H9 (cell line): ENCODE measurements around the gene TAF3. TPM values are rescaled to one million over a fixed set of nuclear protein-coding genes. Genes with fewer than 3 reads are reported as not detected.

Experiments used
- DNase-seq: peaks from one replicate; pipeline ENCODE4 v3.0.0-alpha.2; 2017
- H2AFZ ChIP-seq: one replicate; pipeline ENCODE4 v1.6.1; 2013; ENCODE audit warnings: mild to moderate bottlenecking, low read length, control low read depth, moderate library complexity
- H2AK5ac ChIP-seq: 2 replicates; pipeline ENCODE4 v1.6.1; 2013; ENCODE audit warnings: low read length, control low read depth, mixed read lengths; ENCODE audit not compliant: insufficient read length
- H2BK120ac ChIP-seq: one replicate; pipeline ENCODE4 v1.6.1; 2013; ENCODE audit warnings: low read depth, mild to moderate bottlenecking, low read length, control low read depth, inconsistent platforms; ENCODE audit not compliant: poor library complexity, severe bottlenecking
- H2BK12ac ChIP-seq: 2 replicates; pipeline ENCODE4 v1.6.1; 2013; ENCODE audit warnings: low read length, control low read depth, mixed read lengths, low read depth; ENCODE audit not compliant: insufficient read length
- H2BK15ac ChIP-seq: 2 replicates; pipeline ENCODE4 v1.6.1; 2013; ENCODE audit warnings: low read depth, low read length, control low read depth
- H2BK20ac ChIP-seq: one replicate; pipeline ENCODE4 v1.6.1; 2013; ENCODE audit warnings: low read depth, mild to moderate bottlenecking, low read length, control low read depth, inconsistent platforms; ENCODE audit not compliant: poor library complexity, severe bottlenecking
- H2BK5ac ChIP-seq: 2 replicates; pipeline ENCODE4 v1.6.1; 2013; ENCODE audit warnings: low read length, control low read depth, mixed read lengths; ENCODE audit not compliant: insufficient read length
- H3K14ac ChIP-seq: 2 replicates; pipeline ENCODE4 v1.6.1; 2013; ENCODE audit warnings: low read length, control low read depth; ENCODE audit not compliant: insufficient read depth
- H3K18ac ChIP-seq: 2 replicates; pipeline ENCODE4 v1.6.1; 2013; ENCODE audit warnings: low read depth, mild to moderate bottlenecking, mixed read lengths, low read length, control low read depth; ENCODE audit not compliant: insufficient read length
- H3K23ac ChIP-seq: 2 replicates; pipeline ENCODE4 v1.6.1; 2013; ENCODE audit warnings: low read length, control low read depth, mixed read lengths, low read depth; ENCODE audit not compliant: insufficient read length
- H3K23me2 ChIP-seq: 2 replicates; pipeline ENCODE4 v1.6.1; 2013; ENCODE audit warnings: low read depth, mild to moderate bottlenecking, mixed read lengths, low read length, control low read depth; ENCODE audit not compliant: insufficient read length, poor library complexity, severe bottlenecking
- H3K27ac ChIP-seq: 2 replicates; pipeline ENCODE4 v1.5.1; 2013; ENCODE audit warnings: low read length, control low read depth, mixed read lengths, low read depth; ENCODE audit not compliant: insufficient read length
- H3K27me3 ChIP-seq: 2 replicates; pipeline ENCODE4 v1.6.1; 2013; ENCODE audit warnings: low read length, control low read depth, inconsistent platforms; ENCODE audit not compliant: insufficient read depth
- H3K4ac ChIP-seq: 2 replicates; pipeline ENCODE4 v1.6.1; 2013; ENCODE audit warnings: low read depth, mild to moderate bottlenecking, control low read depth, inconsistent platforms, low read length, moderate library complexity
- H3K4me1 ChIP-seq: 2 replicates; pipeline ENCODE4 v1.6.1; 2013; ENCODE audit warnings: low read length, control low read depth, inconsistent platforms; ENCODE audit not compliant: insufficient read depth
- H3K4me2 ChIP-seq: 2 replicates; pipeline ENCODE4 v1.6.1; 2013; ENCODE audit warnings: low read length, control low read depth, mixed read lengths; ENCODE audit not compliant: insufficient read length, insufficient read depth
- H3K56ac ChIP-seq: 2 replicates; pipeline ENCODE4 v1.6.1; 2013; ENCODE audit warnings: low read depth, mild to moderate bottlenecking, mixed read lengths, low read length, control low read depth; ENCODE audit not compliant: insufficient read length
- H3K79me1 ChIP-seq: 2 replicates; pipeline ENCODE4 v1.6.1; 2013; ENCODE audit warnings: low read depth, mild to moderate bottlenecking, moderate library complexity, low read length, control low read depth, inconsistent platforms; ENCODE audit not compliant: insufficient read depth, poor library complexity, severe bottlenecking
- H3K79me2 ChIP-seq: 2 replicates; pipeline ENCODE4 v1.6.1; 2013; ENCODE audit warnings: low read length, control low read depth, inconsistent platforms; ENCODE audit not compliant: insufficient read depth
- H3K9ac ChIP-seq: 2 replicates; pipeline ENCODE4 v1.6.1; 2013; ENCODE audit warnings: low read length, control low read depth, mixed read lengths; ENCODE audit not compliant: insufficient read length; ENCODE audit errors: extremely low read depth
- H3K9me3 ChIP-seq: one replicate; pipeline ENCODE4 v1.6.1; 2013; ENCODE audit warnings: low read depth, low read length, inconsistent platforms; ENCODE audit not compliant: control insufficient read depth
- H3T11ph ChIP-seq: one replicate; pipeline ENCODE4 v1.6.1; 2013; ENCODE audit warnings: mild to moderate bottlenecking, low read length, control low read depth, inconsistent platforms
- H4K20me1 ChIP-seq: one replicate; pipeline ENCODE4 v1.6.1; 2013; ENCODE audit not compliant: control insufficient read depth, insufficient read length, insufficient read depth
- H4K5ac ChIP-seq: 2 replicates; pipeline ENCODE4 v1.6.1; 2013; ENCODE audit warnings: low read depth, mild to moderate bottlenecking, mixed read lengths, low read length, control low read depth; ENCODE audit not compliant: insufficient read length
- H4K8ac ChIP-seq: replicated peaks from 2 replicates; pipeline ENCODE4 v1.6.1; 2013; ENCODE audit warnings: low read length, control low read depth, mixed read lengths, low read depth; ENCODE audit not compliant: insufficient read length
- H4K91ac ChIP-seq: 2 replicates; pipeline ENCODE4 v1.6.1; 2013; ENCODE audit warnings: low read depth, mild to moderate bottlenecking, moderate library complexity, mixed read lengths, low read length, control low read depth; ENCODE audit not compliant: insufficient read length
- H3K27ac Mint-ChIP-seq, 3 experiments: 2 replicates in 2 of 3; 3 replicates in 1 of 3; pipeline ENCODE4 v1.8.0; 2020 to 2021; ENCODE audit warnings: mixed read lengths in 3 of 3, mild to moderate bottlenecking in 1 of 3, moderate library complexity in 1 of 3
- H3K27me3 Mint-ChIP-seq: 2 replicates; pipeline ENCODE4 v1.8.0; 2021; ENCODE audit warnings: low read depth, mild to moderate bottlenecking, moderate library complexity, mixed read lengths
- H3K36me3 Mint-ChIP-seq, 3 experiments: 2 replicates in 2 of 3; 3 replicates in 1 of 3; pipeline ENCODE4 v1.8.0; 2020 to 2021; ENCODE audit warnings: low read depth in 3 of 3, mixed read lengths in 3 of 3; ENCODE audit not compliant: insufficient read depth in 1 of 3
- H3K4me1 Mint-ChIP-seq, 2 experiments: 2 replicates each; pipeline ENCODE4 v1.8.0; 2020; ENCODE audit warnings: mixed read lengths in 2 of 2
- H3K4me3 Mint-ChIP-seq, 2 experiments: 2 replicates in 1 of 2; 3 replicates in 1 of 2; pipeline ENCODE4 v1.8.0; 2020 to 2021; ENCODE audit warnings: mild to moderate bottlenecking in 2 of 2, mixed read lengths in 2 of 2, moderate library complexity in 1 of 2
- H3K9me3 Mint-ChIP-seq, 2 experiments: 2 replicates in 1 of 2; 3 replicates in 1 of 2; pipeline ENCODE4 v1.8.0; 2020; ENCODE audit warnings: mild to moderate bottlenecking in 2 of 2, mixed read lengths in 2 of 2, moderate library complexity in 1 of 2
- WGBS: extraction: QIAGEN DNeasy Blood & Tissue Kit; methylation state at CpG from one replicate; pipeline ENCODE4 v1.1.7; 2013; ENCODE audit warnings: missing lambda C conversion rate, low lambda C conversion rate, mixed read lengths; ENCODE audit not compliant: insufficient read length; ENCODE audit errors: extremely low coverage; 5-methylcytosine and 5-hydroxymethylcytosine counted together
- total RNA-seq: library from RNA; stranded (reverse); gene quantifications from 2 replicates; pipeline ENCODE4 v1.2.1, GENCODE V29; 2021
- TF ChIP-seq, protein P1 (sequence below): fragments of 200-600 bp; sonication (generic); conservative IDR thresholded peaks from 3 replicates; pipeline ENCODE4 v1.8.0; 2021; ENCODE audit warnings: antibody characterized with exemption, mild to moderate bottlenecking

Gene TAF3
- total RNA-seq, 1 experiment from 2014 or later, result 10.2 TPM

DNA sequence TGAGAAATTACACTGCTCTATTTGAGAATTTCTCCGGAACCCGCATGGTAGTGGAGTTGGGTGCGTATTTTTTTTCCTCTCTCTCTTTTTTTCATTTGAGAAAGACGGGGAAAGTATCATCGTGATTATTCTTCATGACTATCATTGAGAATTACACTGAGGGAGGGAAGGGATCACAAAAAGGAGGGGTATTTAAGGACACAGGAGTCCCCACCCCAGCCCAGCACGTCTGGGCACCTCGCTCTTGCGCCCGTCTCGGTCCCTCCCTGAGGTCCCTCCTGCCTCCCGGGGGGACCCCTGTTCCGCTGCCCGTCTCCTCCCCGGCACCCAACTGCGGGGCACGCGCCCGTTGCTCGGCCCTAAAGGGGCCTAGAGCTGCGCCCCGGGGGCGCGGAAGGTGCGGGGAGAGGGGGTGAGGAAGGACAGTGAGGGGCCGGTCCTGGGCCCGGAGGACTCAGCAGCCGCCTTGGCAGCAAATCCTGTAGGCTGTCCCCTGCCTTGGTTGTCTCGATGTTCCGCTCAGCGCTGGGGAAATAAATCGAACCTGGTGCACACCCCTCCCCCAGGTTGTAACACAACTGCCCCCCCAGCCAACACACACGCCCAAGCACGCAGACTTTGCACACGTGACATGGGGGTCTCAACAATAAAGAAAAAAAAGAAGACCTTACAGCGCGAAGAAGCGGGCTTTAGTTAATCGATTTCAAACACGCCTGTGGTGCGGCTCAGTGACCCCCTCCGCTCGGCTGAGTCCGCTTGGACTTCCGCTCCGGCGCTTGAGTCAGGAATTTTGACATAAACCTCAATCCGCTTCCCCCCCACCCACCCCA lies 217.6 kb downstream of the TAF3 start:
- Mint-ChIP-seq H3K4me3 (peak overlapping the region in 1 of 2 experiments; percentile 77; a peak in 3 of 5 replicates), H3K27me3 (peaks cover 100% of the 10 kb centered on the region), H3K4me1 (peaks cover 9 to 36% of the 10 kb centered on the region in 2 experiments), H3K36me3 (no peaks in the 10 kb centered on the region; a peak in 1 of 7 replicates), H3K9me3 (peaks cover 3 to 24% of the 10 kb centered on the region in 2 experiments), H3K27ac (no peak overlapping the region)
- Histone ChIP-seq H3K79me2 (no peaks in the 10 kb centered on the region), H3K4me1 (peaks cover 5% of the 10 kb centered on the region; the same call in 1 of the 2 replicates), H2AFZ (no peak overlapping the region), H4K91ac (no peak overlapping the region), H2BK120ac (no peak overlapping the region), H3K18ac (no peak overlapping the region), H4K20me1 (no peaks in the 10 kb centered on the region), H4K5ac (no peak overlapping the region), H3K9me3 (no peaks in the 10 kb centered on the region), H3K23me2 (peaks cover 2% of the 10 kb centered on the region), H3K9ac (no peak overlapping the region), H2AK5ac (no peak overlapping the region), H3K4me2 (peak overlapping the region; percentile 46), H2BK20ac (no peak overlapping the region), H3K79me1 (no peaks in the 10 kb centered on the region), H3K23ac (no peak overlapping the region), H2BK5ac (no peak overlapping the region), H3K56ac (no peak overlapping the region), H4K8ac (no peak overlapping the region), H2BK15ac (no peak overlapping the region), H3T11ph (no peak overlapping the region), H3K27ac (no peak overlapping the region), H2BK12ac (no peak overlapping the region), H3K27me3 (peaks cover 83% of the 10 kb centered on the region), H3K14ac (no peak overlapping the region), H3K4ac (no peak overlapping the region)
- DNase-seq, result no peak
- WGBS, result no CpG with 5 or more reads among the region's 47 CpGs
- TF ChIP-seq, protein P1, sequence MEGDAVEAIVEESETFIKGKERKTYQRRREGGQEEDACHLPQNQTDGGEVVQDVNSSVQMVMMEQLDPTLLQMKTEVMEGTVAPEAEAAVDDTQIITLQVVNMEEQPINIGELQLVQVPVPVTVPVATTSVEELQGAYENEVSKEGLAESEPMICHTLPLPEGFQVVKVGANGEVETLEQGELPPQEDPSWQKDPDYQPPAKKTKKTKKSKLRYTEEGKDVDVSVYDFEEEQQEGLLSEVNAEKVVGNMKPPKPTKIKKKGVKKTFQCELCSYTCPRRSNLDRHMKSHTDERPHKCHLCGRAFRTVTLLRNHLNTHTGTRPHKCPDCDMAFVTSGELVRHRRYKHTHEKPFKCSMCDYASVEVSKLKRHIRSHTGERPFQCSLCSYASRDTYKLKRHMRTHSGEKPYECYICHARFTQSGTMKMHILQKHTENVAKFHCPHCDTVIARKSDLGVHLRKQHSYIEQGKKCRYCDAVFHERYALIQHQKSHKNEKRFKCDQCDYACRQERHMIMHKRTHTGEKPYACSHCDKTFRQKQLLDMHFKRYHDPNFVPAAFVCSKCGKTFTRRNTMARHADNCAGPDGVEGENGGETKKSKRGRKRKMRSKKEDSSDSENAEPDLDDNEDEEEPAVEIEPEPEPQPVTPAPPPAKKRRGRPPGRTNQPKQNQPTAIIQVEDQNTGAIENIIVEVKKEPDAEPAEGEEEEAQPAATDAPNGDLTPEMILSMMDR, result no peak
